RWPE1 (cell line): Measurements from ENCODE around the gene SBK3.

Experiments used
- CTCF ChIA-PET: fragments of 350-600 bp; sonication (Branson Sonifier 250); formaldehyde crosslinking; extraction: SDS; loops from one replicate; lab custom pipeline; 2021; lab: Yijun Ruan, JAX
- POLR2A ChIA-PET: fragments of 400-600 bp; formaldehyde crosslinking; extraction: SDS; loops from one replicate; lab custom pipeline; 2020; ENCODE audit warnings: antibody characterized with exemption; ENCODE audit not compliant: low non-redundant PET; lab: Yijun Ruan, JAX
- DNase-seq: peaks from one replicate; pipeline ENCODE4 v3.0.0; 2012; ENCODE audit warnings: low spot score
- H3K27ac ChIP-seq: fragments of 450-650 bp; 2 replicates; pipeline ENCODE4 v1.5.1; 2017
- TF ChIP-seq, protein P1 (sequence below): fragments of 450-650 bp; conservative IDR thresholded peaks from 2 replicates; pipeline ENCODE4 v1.5.1; 2017; ENCODE audit warnings: low read depth, mild to moderate bottlenecking

SBK3 gene

GRCh38 chr19:55581145-55581822, 35.9 kb upstream of the SBK3 start:
- TF ChIP-seq, protein P1, sequence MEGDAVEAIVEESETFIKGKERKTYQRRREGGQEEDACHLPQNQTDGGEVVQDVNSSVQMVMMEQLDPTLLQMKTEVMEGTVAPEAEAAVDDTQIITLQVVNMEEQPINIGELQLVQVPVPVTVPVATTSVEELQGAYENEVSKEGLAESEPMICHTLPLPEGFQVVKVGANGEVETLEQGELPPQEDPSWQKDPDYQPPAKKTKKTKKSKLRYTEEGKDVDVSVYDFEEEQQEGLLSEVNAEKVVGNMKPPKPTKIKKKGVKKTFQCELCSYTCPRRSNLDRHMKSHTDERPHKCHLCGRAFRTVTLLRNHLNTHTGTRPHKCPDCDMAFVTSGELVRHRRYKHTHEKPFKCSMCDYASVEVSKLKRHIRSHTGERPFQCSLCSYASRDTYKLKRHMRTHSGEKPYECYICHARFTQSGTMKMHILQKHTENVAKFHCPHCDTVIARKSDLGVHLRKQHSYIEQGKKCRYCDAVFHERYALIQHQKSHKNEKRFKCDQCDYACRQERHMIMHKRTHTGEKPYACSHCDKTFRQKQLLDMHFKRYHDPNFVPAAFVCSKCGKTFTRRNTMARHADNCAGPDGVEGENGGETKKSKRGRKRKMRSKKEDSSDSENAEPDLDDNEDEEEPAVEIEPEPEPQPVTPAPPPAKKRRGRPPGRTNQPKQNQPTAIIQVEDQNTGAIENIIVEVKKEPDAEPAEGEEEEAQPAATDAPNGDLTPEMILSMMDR, result no peak
- POLR2A ChIA-PET, result interaction anchor here (0.6 to 1.0 kb wide), 2 partner anchors 18 to 32 kb away, joined by 3 to 6 read pairs; partner anchors contain the start of gene FIZ1
- CTCF ChIA-PET, result interaction anchor here (0.6 to 0.7 kb wide), 3 partner anchors 25 to 484 kb away, joined by 3 read pairs; no protein-coding TSS in a partner anchor
- peak overlapping the region; percentile 87 for H3K27ac ChIP-seq
- DNase-seq, result no peak

DNA sequence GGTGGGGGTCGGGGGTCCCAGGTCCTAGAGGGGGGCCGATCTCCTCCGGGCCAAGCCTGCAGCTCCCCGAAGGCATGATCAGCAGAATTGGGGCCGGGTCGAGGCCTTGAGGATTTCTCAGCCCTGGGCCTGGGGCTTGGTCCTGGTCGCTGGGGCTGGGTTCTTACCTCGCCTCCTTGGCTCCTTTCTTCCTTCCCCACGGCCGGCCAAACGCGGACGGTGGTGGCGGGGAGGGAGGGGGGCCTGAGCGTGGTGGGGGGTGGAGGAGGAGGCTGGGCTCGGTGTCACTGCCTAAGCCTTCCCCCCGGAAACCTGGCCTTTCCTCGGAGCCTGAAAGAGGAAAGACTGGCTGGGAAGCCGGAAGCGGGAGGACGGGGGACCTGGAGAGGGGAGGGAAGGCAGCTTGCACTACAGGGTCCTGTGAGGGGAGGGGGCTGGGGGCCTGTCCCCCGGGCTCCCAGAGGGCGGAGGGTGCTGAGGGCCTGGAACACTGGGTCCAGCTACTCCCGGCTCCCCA, 35.3 kb upstream of the SBK3 start, which contains the start of gene ZNF579:
TSS of gene ZNF579 (minus strand) at position 221 of the 517 bp plus-strand sequence. CDS start 1,209 bp downstream, outside the sequence.
- H3K27ac ChIP-seq, result peak within 1 kb of the TSS; percentile 87
- CTCF ChIA-PET, result interaction anchor here (0.5 to 0.6 kb wide), 2 partner anchors 114 to 483 kb away, joined by 3 read pairs; no protein-coding TSS in a partner anchor

GRCh38 chr19:55579766-55580621, 34.7 kb upstream of the SBK3 start:
- POLR2A ChIA-PET, result interaction anchor here (0.6 to 0.7 kb wide), 3 partner anchors 84 to 290 kb away, joined by 3 to 6 read pairs (median 3); no protein-coding TSS in a partner anchor
- TF ChIP-seq, protein P1, result no peak
- CTCF ChIA-PET, result interaction anchor here (0.5 kb wide), 1 partner anchor 114 kb away, joined by 3 read pairs; no protein-coding TSS in a partner anchor
- DNase-seq, result no peak
- H3K27ac ChIP-seq, result peak overlapping the region; percentile 87

More for the DNA sequence above, 35.3 kb upstream of the SBK3 start, which contains the start of gene ZNF579:
- peak; percentile 77 for DNase-seq
- TF ChIP-seq, protein P1, result no peak
- POLR2A ChIA-PET, result interaction anchor here (0.6 to 1.0 kb wide), 5 partner anchors 19 to 291 kb away, joined by 3 to 6 read pairs (median 3); partner anchors contain the start of gene FIZ1

DNA sequence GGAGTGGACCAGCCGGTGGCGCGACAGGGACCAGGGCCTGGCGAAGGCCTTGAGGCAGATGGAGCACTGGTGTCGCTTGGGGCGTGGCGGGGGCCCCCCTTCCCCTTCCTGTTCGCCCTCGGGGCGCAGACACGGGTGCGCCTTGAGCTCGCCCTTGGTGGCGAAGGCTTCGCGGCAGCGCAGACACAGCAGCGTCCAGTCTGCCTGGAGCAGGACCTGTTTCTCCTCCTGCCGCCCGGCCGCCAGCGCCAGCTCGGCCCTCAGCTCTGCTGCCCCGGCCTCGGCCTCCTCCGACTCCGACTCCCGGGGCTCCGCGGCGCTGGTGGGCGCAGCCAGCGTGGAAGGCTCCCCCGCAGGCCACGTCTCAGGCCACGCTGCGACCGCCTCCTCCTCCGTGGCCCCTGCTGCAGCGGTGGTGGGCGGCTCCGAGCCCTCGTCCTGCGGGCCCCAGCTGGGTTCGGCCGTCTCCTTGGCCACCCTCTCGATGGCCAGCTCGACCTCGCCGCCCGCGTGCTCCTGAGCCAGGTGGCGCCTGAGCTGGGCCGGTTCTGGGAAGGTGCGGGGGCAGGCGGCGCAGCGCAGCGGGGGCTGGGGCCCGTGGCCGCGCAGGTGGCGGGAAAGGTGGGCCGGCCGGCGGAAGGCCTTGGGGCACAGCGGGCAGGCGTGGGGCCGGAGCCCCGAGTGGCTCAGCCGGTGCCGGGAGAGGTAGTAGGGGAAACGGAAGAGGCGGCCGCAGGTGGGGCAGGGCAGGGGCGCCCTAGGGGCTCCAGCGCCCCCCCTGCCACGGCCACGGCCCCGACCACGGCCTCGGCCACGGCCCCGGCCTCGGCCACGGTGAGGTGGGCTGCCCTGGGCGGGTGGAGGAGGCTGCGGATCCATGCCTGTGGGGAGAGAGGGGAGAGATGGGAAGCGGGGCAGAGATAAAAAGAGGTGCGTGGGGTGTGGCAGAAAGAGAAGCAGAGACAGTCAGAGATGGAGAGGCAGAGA, 33.7 kb upstream of the SBK3 start:
- DNase-seq, result no peak

DNA sequence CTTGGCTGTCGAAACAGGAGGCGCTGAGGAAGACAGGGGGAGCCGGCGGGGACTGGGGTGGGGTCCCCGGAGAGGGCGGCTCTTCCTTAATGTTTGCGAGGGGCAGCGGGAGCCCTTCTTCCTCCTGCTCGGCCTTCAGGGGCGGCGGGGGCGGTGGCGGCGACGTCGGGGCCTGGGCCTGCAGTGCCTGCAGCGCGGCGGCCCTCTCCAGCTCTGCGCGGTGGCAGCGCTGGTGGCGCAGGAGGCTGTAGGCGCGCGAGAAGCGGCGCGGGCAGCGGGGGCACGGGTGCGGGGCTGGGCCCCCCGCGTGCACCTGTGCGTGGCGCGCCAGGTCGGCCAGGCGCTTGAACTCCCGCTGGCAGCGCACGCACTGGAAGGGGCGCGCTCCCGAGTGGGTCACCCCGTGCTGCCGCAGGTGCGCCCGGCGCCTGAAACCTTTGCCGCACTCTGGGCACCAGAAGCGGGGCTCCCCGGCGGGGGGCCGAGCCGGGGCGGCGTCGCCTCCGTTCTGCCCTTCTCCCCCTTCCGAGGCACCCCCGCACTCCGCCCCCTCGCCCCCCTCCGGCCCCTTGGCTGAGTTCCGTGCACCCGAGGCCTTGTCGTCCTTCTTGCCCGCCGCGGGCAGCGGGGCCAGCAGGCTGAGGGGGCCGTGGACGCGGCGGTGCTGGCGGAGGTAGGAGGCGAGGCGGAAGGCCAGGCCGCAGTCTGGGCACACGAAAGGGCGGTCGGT, 32.9 kb upstream of the SBK3 start:
- TF ChIP-seq, protein P1, result no peak
- no peak overlapping the region for H3K27ac ChIP-seq
- POLR2A ChIA-PET, result interaction anchor here (0.6 kb wide), 1 partner anchor 298 kb away, joined by 3 read pairs; the partner anchor contains the start of gene HSPBP1
- CTCF ChIA-PET, result no interaction called here
- DNase-seq, result no peak

More for the DNA sequence above, 33.7 kb upstream of the SBK3 start:
- CTCF ChIA-PET, result no interaction called here
- H3K27ac ChIP-seq, result peak overlapping the region; percentile 87
- TF ChIP-seq, protein P1, result no peak
- POLR2A ChIA-PET, result interaction anchor here (0.6 kb wide), 1 partner anchor 299 kb away, joined by 3 read pairs; the partner anchor contains the start of gene HSPBP1
